HG03342 (cell line): ENCODE data around the gene MARVELD1.
"Not testable (repeated sequence)": the region's sequence is repeated elsewhere in the genome, so short reads cannot be mapped to it uniquely, and the experiment has no call there.

ENCODE experiments used
- ATAC-seq: cut with Tn5 transposase; IDR thresholded peaks from one replicate; pipeline ENCODE4 v1.9.1; 2021; ENCODE audit warnings: mild to moderate bottlenecking, moderate library complexity; ENCODE audit not compliant: unreplicated experiment

The MARVELD1 gene

GRCh38 chr10:97713339-97713825 lies at the start of gene MARVELD1:
Gene MARVELD1, plus strand, starts transcription at chr10:97713730. Its CDS starts 147 bp downstream, at chr10:97713877.
- no peak for ATAC-seq

DNA sequence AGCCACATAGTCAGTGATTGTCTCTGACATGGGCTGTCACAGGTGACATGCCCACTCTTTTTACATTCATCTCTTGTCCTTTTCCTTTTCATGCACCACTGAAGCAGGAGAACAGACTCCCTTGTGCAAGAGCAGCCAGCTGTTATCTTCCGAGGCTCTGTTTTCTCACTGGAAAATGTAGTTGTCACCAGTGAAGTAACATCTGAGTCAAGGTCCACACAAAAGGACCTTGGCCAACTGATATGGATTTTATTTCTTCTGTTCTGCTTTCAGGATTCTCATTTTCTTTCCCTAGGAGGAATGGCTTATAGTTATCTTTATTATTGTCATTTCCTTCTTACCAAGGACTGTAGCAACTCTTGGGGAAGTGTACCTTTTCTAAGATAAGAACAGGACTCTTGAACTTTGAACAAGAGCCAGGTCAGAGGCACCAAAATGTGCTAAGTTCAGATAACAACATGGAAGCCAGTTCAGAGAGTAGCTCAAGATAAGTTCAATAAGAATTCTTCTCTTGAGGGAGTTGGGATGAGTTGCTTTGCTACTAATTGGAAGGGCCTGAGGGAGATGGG lies 49.2 kb upstream of the MARVELD1 start:
- ATAC-seq: no peak

- ATAC-seq: no peak
These were observed 46.5 kb upstream of the MARVELD1 start for GRCh38 chr10:97666992-97667391.

- no peak for ATAC-seq
These were observed 46.1 kb upstream of the MARVELD1 start for GRCh38 chr10:97667463-97667862.

- ATAC-seq: no peak
These were observed 44.0 kb upstream of the MARVELD1 start for GRCh38 chr10:97669571-97669970.

GRCh38 chr10:97673736-97674525 lies 39.6 kb upstream of the MARVELD1 start:
- no peak for ATAC-seq

DNA sequence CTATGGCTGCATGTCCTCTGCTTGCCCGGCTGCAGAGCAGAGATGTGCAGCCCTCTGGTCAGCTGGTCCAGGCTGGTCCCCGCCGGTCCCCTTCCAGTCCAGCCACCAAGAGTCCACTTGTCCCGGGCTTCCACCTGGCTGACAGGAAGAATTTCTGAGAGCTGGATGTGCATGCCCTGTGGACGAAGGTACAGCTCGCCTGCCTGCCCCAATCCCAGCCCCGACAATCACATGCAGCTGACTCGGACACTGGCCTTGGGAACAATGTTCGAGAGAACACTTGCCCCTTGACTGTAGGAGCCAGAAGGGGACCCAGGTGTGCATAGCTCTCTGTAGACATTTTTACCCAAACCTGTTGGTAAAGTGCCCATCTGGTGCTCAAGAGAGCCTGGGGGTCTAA lies 38.3 kb upstream of the MARVELD1 start:
- no peak for ATAC-seq

- peak; percentile 75 for ATAC-seq
These were observed 36.6 kb upstream of the MARVELD1 start for GRCh38 chr10:97676770-97677581.

- no peak for ATAC-seq
These were observed 33.9 kb upstream of the MARVELD1 start for GRCh38 chr10:97679594-97679993.

DNA sequence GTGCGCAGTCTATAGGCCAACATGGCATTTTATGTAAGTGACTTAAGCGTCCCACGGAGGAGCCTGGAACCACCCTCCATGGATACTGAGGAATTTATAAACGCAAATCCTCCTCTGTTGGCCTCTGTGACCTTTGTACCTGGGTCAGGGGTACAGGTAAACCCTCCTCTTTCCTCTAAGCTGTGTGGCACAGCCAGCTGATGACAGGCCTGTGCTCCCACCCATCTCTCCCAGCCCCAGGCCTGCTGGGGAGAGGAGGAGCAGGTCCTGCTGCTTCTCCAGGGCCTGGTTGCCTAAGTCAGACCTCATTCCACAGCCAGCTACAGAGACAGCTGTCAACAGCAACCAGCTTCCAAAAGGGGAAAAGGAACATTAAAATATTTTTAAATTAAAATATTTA lies 31.5 kb upstream of the MARVELD1 start:
- ATAC-seq: no peak

- no peak for ATAC-seq
These were observed 29.8 kb upstream of the MARVELD1 start for GRCh38 chr10:97683556-97684367.

DNA sequence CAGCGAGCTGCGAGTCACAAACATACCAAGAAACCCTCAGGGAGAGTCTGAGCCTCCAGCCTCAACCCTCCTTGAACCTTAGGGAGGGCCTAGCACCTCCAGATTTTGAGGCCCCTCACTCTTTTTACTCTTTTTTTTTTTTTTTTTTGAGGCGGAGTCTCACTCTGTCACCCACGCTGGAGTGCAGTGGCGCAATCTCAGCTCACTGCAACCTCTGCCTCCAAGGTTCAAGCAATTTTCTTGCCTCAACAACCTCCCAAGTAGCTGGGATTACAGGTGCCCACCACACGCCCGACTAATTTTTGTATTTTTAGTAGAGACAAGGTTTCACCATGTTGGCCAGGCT lies 29.2 kb upstream of the MARVELD1 start:
- ATAC-seq: not testable (repeated sequence)

DNA sequence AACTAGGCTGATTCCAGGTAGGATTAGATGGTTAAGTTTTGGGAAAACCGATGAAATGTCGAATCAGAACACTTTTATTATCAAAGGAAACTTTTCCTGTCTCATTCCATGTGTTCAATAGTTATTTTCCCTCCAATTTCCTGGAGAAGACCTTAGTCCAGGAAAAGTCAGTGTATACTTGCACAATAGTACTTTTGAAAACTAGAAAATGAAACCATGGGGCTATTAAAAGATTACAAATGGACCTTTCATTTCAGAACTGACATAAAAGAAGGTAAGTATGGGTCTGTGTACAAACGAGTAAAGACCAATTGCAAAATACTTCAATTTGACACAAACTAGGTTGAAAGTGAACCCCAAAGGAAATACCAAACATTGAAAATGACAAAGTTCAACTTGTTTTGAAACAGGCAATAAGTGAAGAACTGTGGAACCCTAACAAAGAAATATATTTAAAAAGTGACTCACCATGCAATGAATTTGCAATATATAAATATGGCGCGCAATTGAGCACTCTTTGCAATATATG lies 28.6 kb upstream of the MARVELD1 start:
- no peak for ATAC-seq

DNA sequence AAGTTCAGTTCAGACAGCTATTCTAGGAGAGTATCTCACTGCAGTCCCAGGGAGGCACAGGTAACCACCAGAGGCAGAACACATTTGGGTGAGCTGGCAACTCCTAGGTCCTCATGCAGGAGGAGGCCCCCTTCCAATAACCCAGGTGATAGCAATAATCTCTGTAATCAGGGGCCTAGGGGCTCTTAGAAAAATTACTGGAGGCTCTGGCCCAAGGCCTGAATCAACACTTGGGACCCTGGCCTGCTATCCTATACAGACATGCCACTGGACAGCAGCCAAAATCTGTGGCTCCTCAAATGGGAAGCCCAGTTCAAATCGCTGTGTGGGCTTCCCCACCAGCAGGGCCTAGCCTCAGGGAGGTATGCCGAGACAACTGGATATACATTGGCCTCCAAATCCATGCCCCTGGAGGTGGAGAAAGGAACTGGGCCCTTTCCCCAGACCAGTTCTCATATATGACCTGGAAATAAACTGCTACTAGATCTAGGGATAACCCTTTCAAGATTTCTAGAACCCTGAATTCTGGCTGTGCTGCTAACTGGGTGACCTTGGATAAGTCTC lies 28.1 kb upstream of the MARVELD1 start:
- no peak for ATAC-seq

- ATAC-seq: no peak
These were observed 27.1 kb upstream of the MARVELD1 start for GRCh38 chr10:97686301-97686961.

DNA sequence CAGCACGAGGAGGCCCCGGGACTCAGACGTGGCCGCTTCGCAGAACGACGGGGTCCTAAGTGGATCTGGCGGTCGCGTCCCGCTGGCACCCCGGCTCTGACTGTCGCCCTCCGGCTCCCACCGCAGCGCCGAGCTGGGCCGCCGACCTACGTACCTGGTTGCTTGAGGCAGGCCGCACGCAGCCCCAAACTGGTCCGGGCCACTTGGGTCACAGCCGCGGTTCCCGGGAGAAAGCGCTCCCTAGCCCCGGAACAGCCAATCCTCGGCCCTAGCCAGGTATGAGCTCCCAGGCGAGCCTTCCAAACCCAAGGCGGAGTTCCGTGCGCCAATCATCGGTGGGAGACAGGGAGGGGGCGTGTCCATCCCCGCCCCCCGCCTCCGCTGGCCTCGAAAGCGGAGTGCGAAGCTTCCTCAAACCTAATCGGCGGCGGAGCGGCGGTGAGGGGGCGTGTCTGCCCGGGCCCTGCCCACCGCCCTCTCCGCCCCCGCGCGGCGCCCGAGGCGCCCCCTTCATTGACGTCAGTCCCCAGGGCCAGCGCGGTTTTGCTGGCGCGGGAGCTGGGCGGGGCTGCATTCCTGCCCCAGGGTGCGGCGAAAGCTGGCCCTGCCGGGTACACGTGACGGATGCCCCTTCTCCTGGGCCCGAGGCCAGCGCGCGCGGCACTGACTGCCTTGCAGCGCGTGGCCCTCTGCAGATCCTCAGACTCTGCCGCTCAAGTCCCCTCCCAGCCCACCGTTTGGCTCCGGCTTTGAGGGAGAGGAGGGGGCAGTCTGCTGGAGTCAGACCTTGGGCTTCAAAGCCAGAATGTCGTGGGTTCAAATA lies 26.4 kb upstream of the MARVELD1 start, which contains the start of gene AVPI1:
Gene AVPI1 (minus strand): TSS at position 280 of the 823 bp plus-strand sequence. CDS start 7,336 bp downstream, outside the sequence.
- peak; percentile 91 for ATAC-seq

DNA sequence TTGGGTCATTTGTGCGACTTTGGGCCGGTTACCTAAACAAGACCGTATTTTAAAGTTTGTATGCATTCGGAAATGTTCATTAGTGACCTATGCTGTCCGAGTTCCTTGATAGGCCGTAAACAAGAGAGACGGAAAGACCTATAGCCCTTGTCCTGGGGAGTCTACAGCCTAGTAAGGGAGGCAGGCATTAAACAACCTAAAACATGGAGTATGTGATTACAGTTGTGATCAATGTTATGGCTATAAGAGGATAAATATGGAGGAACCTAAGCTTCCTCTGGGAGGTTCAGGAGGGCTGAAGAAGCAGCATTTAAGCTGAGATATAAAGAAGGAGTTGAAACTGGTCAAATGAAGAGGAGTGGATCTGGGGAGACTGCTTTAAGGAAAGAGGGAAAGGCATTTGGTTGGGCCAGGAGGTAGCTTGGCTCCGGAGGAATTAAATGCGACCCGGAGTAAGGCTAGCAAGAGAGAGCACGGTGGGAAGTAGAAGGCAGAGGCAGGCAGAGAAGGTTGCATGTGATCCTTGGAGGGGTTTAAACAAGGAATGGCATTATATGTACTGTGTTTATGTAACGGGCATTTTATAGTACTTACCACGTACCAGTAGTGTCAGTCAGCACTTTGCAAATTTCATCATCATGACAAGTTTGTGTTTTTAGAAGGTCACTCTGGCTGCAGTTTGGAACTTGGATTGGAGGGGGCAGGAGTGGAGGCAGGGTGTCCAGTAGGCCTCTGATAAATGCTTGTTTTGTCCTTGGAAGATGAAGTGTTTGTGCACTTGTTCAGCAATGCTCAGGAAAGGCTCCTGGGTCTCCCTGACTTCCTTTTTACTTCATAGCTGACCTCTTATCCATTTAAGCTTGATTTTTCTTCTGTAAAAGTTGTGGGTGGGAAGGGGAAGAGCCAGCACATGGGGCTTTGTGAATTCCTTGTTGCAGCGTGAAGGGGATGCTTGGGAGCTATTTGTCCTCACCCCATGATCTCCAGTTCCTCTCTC lies 25.4 kb upstream of the MARVELD1 start:
- no peak for ATAC-seq
